ENCODE results near the gene C1QB. TPM values are rescaled to one million over a fixed set of nuclear protein-coding genes. Genes with fewer than 3 reads are reported as not detected.

The C1QB gene
- total RNA-seq, 1 experiment from 2014 or later = 0.33 TPM

DNA sequence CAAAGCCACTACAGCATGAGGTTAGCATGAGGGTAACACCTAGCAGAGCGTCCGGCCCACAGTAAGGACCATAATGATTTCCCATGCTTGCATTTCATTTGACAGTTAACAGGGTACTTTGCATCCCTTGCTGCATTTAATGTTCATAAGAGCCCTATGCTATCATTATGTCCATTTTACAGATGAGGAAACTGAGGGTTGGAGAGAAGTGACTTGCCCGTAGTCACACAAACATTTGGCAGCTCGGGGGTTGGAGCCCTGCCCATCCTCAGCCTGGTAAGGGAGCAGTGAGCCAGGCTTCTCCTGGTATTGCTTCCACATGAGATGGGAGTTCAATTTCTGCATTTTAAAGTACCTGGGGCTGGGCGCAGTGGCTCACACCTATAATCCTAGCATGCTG lies 41.1 kb downstream of the C1QB start:
- TF ChIP-seq SIN3A (IDR thresholded peaks at IDR 0.05; ENCODE audit: borderline replicate concordance, insufficient read depth, low read depth, low read length) = no peak
- no peak for TF ChIP-seq TCF7L2 (IDR thresholded peaks at IDR 0.05; ENCODE audit: low read depth, low read length)
- TF ChIP-seq, protein P1, sequence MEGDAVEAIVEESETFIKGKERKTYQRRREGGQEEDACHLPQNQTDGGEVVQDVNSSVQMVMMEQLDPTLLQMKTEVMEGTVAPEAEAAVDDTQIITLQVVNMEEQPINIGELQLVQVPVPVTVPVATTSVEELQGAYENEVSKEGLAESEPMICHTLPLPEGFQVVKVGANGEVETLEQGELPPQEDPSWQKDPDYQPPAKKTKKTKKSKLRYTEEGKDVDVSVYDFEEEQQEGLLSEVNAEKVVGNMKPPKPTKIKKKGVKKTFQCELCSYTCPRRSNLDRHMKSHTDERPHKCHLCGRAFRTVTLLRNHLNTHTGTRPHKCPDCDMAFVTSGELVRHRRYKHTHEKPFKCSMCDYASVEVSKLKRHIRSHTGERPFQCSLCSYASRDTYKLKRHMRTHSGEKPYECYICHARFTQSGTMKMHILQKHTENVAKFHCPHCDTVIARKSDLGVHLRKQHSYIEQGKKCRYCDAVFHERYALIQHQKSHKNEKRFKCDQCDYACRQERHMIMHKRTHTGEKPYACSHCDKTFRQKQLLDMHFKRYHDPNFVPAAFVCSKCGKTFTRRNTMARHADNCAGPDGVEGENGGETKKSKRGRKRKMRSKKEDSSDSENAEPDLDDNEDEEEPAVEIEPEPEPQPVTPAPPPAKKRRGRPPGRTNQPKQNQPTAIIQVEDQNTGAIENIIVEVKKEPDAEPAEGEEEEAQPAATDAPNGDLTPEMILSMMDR (IDR thresholded peaks at IDR 0.05) = no peak
- Histone ChIP-seq H3K36me3 (ENCODE audit: control insufficient read depth, insufficient read depth, low read length) (no peaks in the 10 kb centered on the region), H3K27me3 (ENCODE audit: control insufficient read depth, insufficient read depth, low read length) (no peaks in the 10 kb centered on the region), H3K9me3 (ENCODE audit: control insufficient read depth, insufficient read depth, low read depth, low read length) (no peaks in the 10 kb centered on the region), H3K4me3 (ENCODE audit: low read depth in 2 of 2, low read length in 2 of 2) (no peak overlapping the region), H3K27ac (ENCODE audit: low read length) (no peak overlapping the region), H3K4me1 (ENCODE audit: control insufficient read depth, insufficient read depth, low read length) (no peaks in the 10 kb centered on the region)
- intact Hi-C loops (cut with micrococcal nuclease; ENCODE audit: unreplicated experiment) (no loop called here), in situ Hi-C loops (cut with HindIII; ENCODE audit: low pct_unique_long_range_greater_than_20kb, low sequenced_read_pairs) (no loop called here)
- no peak for DNase-seq (ENCODE audit: low read depth, low spot score)
- ATAC-seq = no peak
- BruUV-seq (replicated peaks) = no TSS peak
- POLR2A ChIA-PET = no interaction called here
- CTCF ChIA-PET = no interaction called here

DNA sequence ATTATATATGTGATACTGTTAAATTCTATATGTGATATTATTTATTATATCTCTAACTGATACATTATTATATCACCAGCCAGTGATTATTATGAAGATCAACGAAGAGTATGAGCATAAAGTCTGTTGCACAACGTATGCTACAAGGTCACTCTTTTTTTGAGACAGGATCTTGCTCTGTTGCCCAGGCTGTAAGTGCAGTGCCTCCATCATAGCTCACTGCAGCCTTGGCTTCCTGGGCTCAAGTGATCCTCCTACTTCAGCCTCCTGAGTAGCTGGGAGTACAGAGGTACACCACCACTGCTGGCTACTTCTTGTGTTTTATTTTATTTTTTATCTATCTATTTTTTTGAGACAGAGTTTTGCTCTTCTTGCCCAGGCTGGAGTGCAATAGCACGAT lies 43.6 kb downstream of the C1QB start:
- BruUV-seq (replicated peaks) = no TSS peak
- Histone ChIP-seq H3K4me1 (ENCODE audit: control insufficient read depth, insufficient read depth, low read length) (no peaks in the 10 kb centered on the region), H3K36me3 (ENCODE audit: control insufficient read depth, insufficient read depth, low read length) (no peaks in the 10 kb centered on the region), H3K9me3 (ENCODE audit: control insufficient read depth, insufficient read depth, low read depth, low read length) (no peaks in the 10 kb centered on the region), H3K4me3 (ENCODE audit: low read depth in 2 of 2, low read length in 2 of 2) (no peak overlapping the region), H3K27me3 (ENCODE audit: control insufficient read depth, insufficient read depth, low read length) (no peaks in the 10 kb centered on the region), H3K27ac (ENCODE audit: low read length) (no peak overlapping the region)
- ATAC-seq (no peak), DNase-seq (ENCODE audit: low read depth, low spot score) (no peak)
- intact Hi-C loops (cut with micrococcal nuclease; ENCODE audit: unreplicated experiment) (no loop called here), in situ Hi-C loops (cut with HindIII; ENCODE audit: low pct_unique_long_range_greater_than_20kb, low sequenced_read_pairs) (no loop called here)
- CTCF ChIA-PET = no interaction called here
- TF ChIP-seq POLR2AphosphoS5 (IDR thresholded peaks at IDR 0.05; ENCODE audit: low read depth, low read length) (no peak), TCF7L2 (IDR thresholded peaks at IDR 0.05; ENCODE audit: low read depth, low read length) (no peak), SIN3A (IDR thresholded peaks at IDR 0.05; ENCODE audit: borderline replicate concordance, insufficient read depth, low read depth, low read length) (no peak)
- TF ChIP-seq, protein P2, sequence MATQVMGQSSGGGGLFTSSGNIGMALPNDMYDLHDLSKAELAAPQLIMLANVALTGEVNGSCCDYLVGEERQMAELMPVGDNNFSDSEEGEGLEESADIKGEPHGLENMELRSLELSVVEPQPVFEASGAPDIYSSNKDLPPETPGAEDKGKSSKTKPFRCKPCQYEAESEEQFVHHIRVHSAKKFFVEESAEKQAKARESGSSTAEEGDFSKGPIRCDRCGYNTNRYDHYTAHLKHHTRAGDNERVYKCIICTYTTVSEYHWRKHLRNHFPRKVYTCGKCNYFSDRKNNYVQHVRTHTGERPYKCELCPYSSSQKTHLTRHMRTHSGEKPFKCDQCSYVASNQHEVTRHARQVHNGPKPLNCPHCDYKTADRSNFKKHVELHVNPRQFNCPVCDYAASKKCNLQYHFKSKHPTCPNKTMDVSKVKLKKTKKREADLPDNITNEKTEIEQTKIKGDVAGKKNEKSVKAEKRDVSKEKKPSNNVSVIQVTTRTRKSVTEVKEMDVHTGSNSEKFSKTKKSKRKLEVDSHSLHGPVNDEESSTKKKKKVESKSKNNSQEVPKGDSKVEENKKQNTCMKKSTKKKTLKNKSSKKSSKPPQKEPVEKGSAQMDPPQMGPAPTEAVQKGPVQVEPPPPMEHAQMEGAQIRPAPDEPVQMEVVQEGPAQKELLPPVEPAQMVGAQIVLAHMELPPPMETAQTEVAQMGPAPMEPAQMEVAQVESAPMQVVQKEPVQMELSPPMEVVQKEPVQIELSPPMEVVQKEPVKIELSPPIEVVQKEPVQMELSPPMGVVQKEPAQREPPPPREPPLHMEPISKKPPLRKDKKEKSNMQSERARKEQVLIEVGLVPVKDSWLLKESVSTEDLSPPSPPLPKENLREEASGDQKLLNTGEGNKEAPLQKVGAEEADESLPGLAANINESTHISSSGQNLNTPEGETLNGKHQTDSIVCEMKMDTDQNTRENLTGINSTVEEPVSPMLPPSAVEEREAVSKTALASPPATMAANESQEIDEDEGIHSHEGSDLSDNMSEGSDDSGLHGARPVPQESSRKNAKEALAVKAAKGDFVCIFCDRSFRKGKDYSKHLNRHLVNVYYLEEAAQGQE (IDR thresholded peaks at IDR 0.05; ENCODE audit: insufficient read depth in 1 of 2, low read depth in 2 of 2, low read length in 1 of 2) = no peak
- TF ChIP-seq, protein P1 (IDR thresholded peaks at IDR 0.05) = no peak
- POLR2A ChIA-PET = no interaction called here

Data from Panc1 (cell line).